OCI-LY7 (cell line): ENCODE data around the gene BMAL1. TPM values are rescaled to one million over a fixed set of nuclear protein-coding genes. Genes with fewer than 3 reads are reported as not detected.

Source experiments
- BruUV-seq: library from RNA; stranded (reverse); fragments of 400-500 nt; replicated peaks from 2 replicates; lab custom pipeline; 2021; lab: Mats Ljungman, UMichigan
- CTCF ChIA-PET: fragments of 300-600 bp; sonication (Branson Sonifier 250); formaldehyde crosslinking; loops from one replicate; lab custom pipeline; 2022; ENCODE audit warnings: antibody characterized with exemption; ENCODE audit not compliant: unreplicated experiment; lab: Charles Lee
- POLR2A ChIA-PET: fragments of 300-600 bp; sonication (Branson Sonifier 250); formaldehyde crosslinking; loops from one replicate; lab custom pipeline; 2022; ENCODE audit warnings: antibody characterized with exemption; lab: Charles Lee
- DNase-seq: peaks from one replicate; pipeline ENCODE4 v3.0.0-alpha.2; 2015; ENCODE audit warnings: low spot score
- H2AFZ ChIP-seq: fragments of 200-600 bp; sonication (generic), shearing (Covaris generic); 2 replicates; pipeline ENCODE4 v1.6.1; 2014; ENCODE audit warnings: mild to moderate bottlenecking, antibody characterized with exemption, low read length, moderate library complexity
- H3K27ac ChIP-seq: fragments of 200-600 bp; sonication (generic); 2 replicates; pipeline ENCODE4 v1.5.1; 2014; ENCODE audit warnings: mixed run types, low read depth, mild to moderate bottlenecking, moderate library complexity, low read length, inconsistent platforms; ENCODE audit not compliant: poor library complexity, severe bottlenecking
- H3K36me3 ChIP-seq: fragments of 200-600 bp; sonication (generic); 2 replicates; pipeline ENCODE4 v1.6.1; 2014; ENCODE audit warnings: mild to moderate bottlenecking, antibody characterized with exemption, low read length, moderate library complexity, mixed read lengths; ENCODE audit not compliant: insufficient read depth
- H3K4me1 ChIP-seq: fragments of 200-600 bp; sonication (generic); 2 replicates; pipeline ENCODE4 v1.5.1; 2014; ENCODE audit warnings: mild to moderate bottlenecking, low read length; ENCODE audit not compliant: insufficient read depth, poor library complexity, severe bottlenecking
- H3K4me2 ChIP-seq: fragments of 200-600 bp; sonication (generic); 2 replicates; pipeline ENCODE4 v1.6.1; 2014; ENCODE audit warnings: mild to moderate bottlenecking, low read length
- H3K4me3 ChIP-seq: fragments of 200-600 bp; sonication (generic); 2 replicates; pipeline ENCODE4 v1.5.1; 2014; ENCODE audit warnings: mild to moderate bottlenecking, low read depth, low read length; ENCODE audit not compliant: poor library complexity, severe bottlenecking
- H3K79me2 ChIP-seq: fragments of 200-600 bp; sonication (generic); 2 replicates; pipeline ENCODE4 v1.6.1; 2016; ENCODE audit warnings: low read depth, mild to moderate bottlenecking, low read length, moderate library complexity, mixed read lengths; ENCODE audit not compliant: insufficient read depth
- H3K9me2 ChIP-seq: fragments of 200-600 bp; sonication (generic); 2 replicates; pipeline ENCODE4 v1.6.1; 2016; ENCODE audit warnings: mild to moderate bottlenecking, low read length, mixed read lengths; ENCODE audit not compliant: insufficient read depth
- H3K9me3 ChIP-seq: fragments of 200-600 bp; sonication (generic); 2 replicates; pipeline ENCODE4 v1.6.1; 2014; ENCODE audit warnings: mild to moderate bottlenecking, mixed run types, low read length, mixed read lengths
- H4K20me1 ChIP-seq: fragments of 200-600 bp; sonication (generic); 2 replicates; pipeline ENCODE4 v1.6.1; 2014; ENCODE audit warnings: mild to moderate bottlenecking, antibody characterized with exemption, low read length, moderate library complexity, mixed read lengths; ENCODE audit not compliant: insufficient read depth
- CTCF ChIP-seq: fragments of 200-600 bp; sonication (generic); conservative IDR thresholded peaks from 2 replicates; pipeline ENCODE4 v1.5.1; 2014; ENCODE audit warnings: mild to moderate bottlenecking, antibody characterized with exemption, low read length, moderate library complexity, mixed read lengths
- EZH2phosphoT487 ChIP-seq: fragments of 200-600 bp; sonication (generic); IDR thresholded peaks from 2 replicates; pipeline ENCODE4 v1.6.1; 2018; ENCODE audit warnings: low read depth, borderline replicate concordance, mild to moderate bottlenecking, mixed run types, antibody characterized with exemption, low read length, moderate library complexity, mixed read lengths
- intact Hi-C: fragments of 100-400 bp; cut with micrococcal nuclease; formaldehyde crosslinking; loops from one replicate; pipeline ENCODE4 v1.10.0; 2022; ENCODE audit not compliant: unreplicated experiment
- total RNA-seq, 2 experiments: library from RNA; depleted of rRNA in 1 of 2; stranded (reverse); fragments of >200 nt in 1 of 2; shearing (Covaris generic) in 1 of 2; gene quantifications; 2 replicates each; pipeline ENCODE4 v1.2.3, GENCODE V29; 2014 to 2022

Gene BMAL1
- total RNA-seq, 2 experiments from 2014 or later, result not detected

GRCh38 chr11:13339195-13340153, 61.9 kb downstream of the BMAL1 start:
- Histone ChIP-seq H3K9me2 (no peaks in the 10 kb centered on the region), H2AFZ (no peak overlapping the region), H3K4me2 (no peak overlapping the region), H3K4me3 (no peak overlapping the region), H3K79me2 (no peaks in the 10 kb centered on the region), H3K27ac (no peak overlapping the region), H3K36me3 (no peaks in the 10 kb centered on the region), H3K9me3 (no peaks in the 10 kb centered on the region), H3K4me1 (no peaks in the 10 kb centered on the region), H4K20me1 (no peaks in the 10 kb centered on the region)
- no peak for DNase-seq
- ChIA-PET POLR2A (interaction anchor here (0.5 kb wide), 2 partner anchors 21 to 669 kb away, joined by 3 to 6 read pairs; no protein-coding TSS in a partner anchor), CTCF (no interaction called here)
- TF ChIP-seq EZH2phosphoT487, result no peak
- no peak for TF ChIP-seq CTCF
- intact Hi-C loops, result no loop called here
- BruUV-seq, result no TSS peak

GRCh38 chr11:13341026-13341425, 63.4 kb downstream of the BMAL1 start:
- Histone ChIP-seq H2AFZ (no peak overlapping the region), H3K36me3 (no peaks in the 10 kb centered on the region), H3K4me1 (no peaks in the 10 kb centered on the region), H3K4me2 (no peak overlapping the region), H4K20me1 (no peaks in the 10 kb centered on the region), H3K9me3 (no peaks in the 10 kb centered on the region), H3K27ac (no peak overlapping the region), H3K4me3 (no peak overlapping the region), H3K9me2 (no peaks in the 10 kb centered on the region), H3K79me2 (no peaks in the 10 kb centered on the region)
- intact Hi-C loops, result no loop called here
- CTCF ChIA-PET, result no interaction called here
- TF ChIP-seq EZH2phosphoT487, result no peak
- no TSS peak for BruUV-seq
- DNase-seq, result no peak
- POLR2A ChIA-PET, result no interaction called here

GRCh38 chr11:13343067-13343466, 65.5 kb downstream of the BMAL1 start:
- Histone ChIP-seq H3K9me2 (no peaks in the 10 kb centered on the region), H3K79me2 (no peaks in the 10 kb centered on the region), H2AFZ (no peak overlapping the region), H3K4me1 (no peaks in the 10 kb centered on the region), H3K36me3 (no peaks in the 10 kb centered on the region), H3K27ac (no peak overlapping the region), H3K4me3 (no peak overlapping the region), H3K4me2 (no peak overlapping the region), H3K9me3 (no peaks in the 10 kb centered on the region), H4K20me1 (no peaks in the 10 kb centered on the region)
- intact Hi-C loops, result no loop called here
- DNase-seq, result peak; percentile 8
- no TSS peak for BruUV-seq
- POLR2A ChIA-PET, result no interaction called here
- CTCF ChIA-PET, result no interaction called here
- TF ChIP-seq EZH2phosphoT487 (no peak), CTCF (no peak)
